GM18868 (cell line): ENCODE measurements around the gene POLD1.
A peak's percentile ranks its signal among the peaks of the same experiment; 100 is the strongest.

ENCODE experiments used
- ATAC-seq: cut with Tn5 transposase; IDR thresholded peaks from one replicate; pipeline ENCODE4 v1.9.1; 2021; ENCODE audit warnings: mild to moderate bottlenecking, moderate library complexity; ENCODE audit not compliant: unreplicated experiment

Gene POLD1

GRCh38 chr19:50365434-50366306 is 18.5 kb upstream of the POLD1 start, which contains the start of gene NAPSA:
TSS of gene NAPSA (minus strand) at chr19:50365639. CDS start at chr19:50365621, 18 bp downstream.
- no peak for ATAC-seq

- no peak for ATAC-seq
These were observed 15.2 kb upstream of the POLD1 start for GRCh38 chr19:50368649-50369570.

- no peak for ATAC-seq
These were observed 12.2 kb upstream of the POLD1 start for GRCh38 chr19:50371914-50372475.

GRCh38 chr19:50376166-50377050 is 7.7 kb upstream of the POLD1 start, which contains the start of gene NR1H2:
TSS of gene NR1H2 (plus strand) at chr19:50376457. CDS start at chr19:50377606, 1,149 bp downstream.
- peak; percentile 88 for ATAC-seq

- ATAC-seq, result peak; percentile 12
These were observed 7.1 kb upstream of the POLD1 start for GRCh38 chr19:50377051-50377461.

GRCh38 chr19:50377517-50377916 is 6.6 kb upstream of the POLD1 start:
- no peak for ATAC-seq

GRCh38 chr19:50378169-50378862 is 5.8 kb upstream of the POLD1 start:
- no peak for ATAC-seq

GRCh38 chr19:50378863-50379236 is 5.3 kb upstream of the POLD1 start:
- ATAC-seq, result no peak

- no peak for ATAC-seq
These were observed 4.5 kb upstream of the POLD1 start for GRCh38 chr19:50379602-50380001.

- ATAC-seq, result no peak
These were observed 4.0 kb upstream of the POLD1 start for GRCh38 chr19:50380137-50380536.

GRCh38 chr19:50380751-50381151 is 3.4 kb upstream of the POLD1 start:
- no peak for ATAC-seq

- ATAC-seq, result no peak
These were observed 2.0 kb upstream of the POLD1 start for GRCh38 chr19:50381881-50382729.

GRCh38 chr19:50383001-50383851 is 921 bp upstream of the POLD1 start:
- ATAC-seq, result peak; percentile 9

GRCh38 chr19:50384685-50385535 is 763 bp downstream of the POLD1 start:
- ATAC-seq, result no peak

GRCh38 chr19:50387176-50387867 is 3.2 kb downstream of the POLD1 start:
- ATAC-seq, result no peak

- ATAC-seq, result no peak
These were observed 3.7 kb downstream of the POLD1 start for GRCh38 chr19:50387868-50388245.
